RWPE1 (cell line): Measurements from ENCODE around the gene PTPN5.

Experiments used
- CTCF ChIA-PET: fragments of 350-600 bp; sonication (Branson Sonifier 250); formaldehyde crosslinking; extraction: SDS; loops from one replicate; lab custom pipeline; 2021; lab: Yijun Ruan, JAX
- POLR2A ChIA-PET: fragments of 400-600 bp; formaldehyde crosslinking; extraction: SDS; loops from one replicate; lab custom pipeline; 2020; ENCODE audit warnings: antibody characterized with exemption; ENCODE audit not compliant: low non-redundant PET; lab: Yijun Ruan, JAX
- DNase-seq: peaks from one replicate; pipeline ENCODE4 v3.0.0; 2012; ENCODE audit warnings: low spot score
- H3K27ac ChIP-seq: fragments of 450-650 bp; 2 replicates; pipeline ENCODE4 v1.5.1; 2017
- CTCF ChIP-seq: fragments of 450-650 bp; conservative IDR thresholded peaks from 2 replicates; pipeline ENCODE4 v1.5.1; 2017; ENCODE audit warnings: low read depth, mild to moderate bottlenecking

PTPN5 gene

GRCh38 chr11:18713646-18714442, 77.8 kb downstream of the PTPN5 start:
- POLR2A ChIA-PET: no interaction called here
- CTCF ChIA-PET: interaction anchor here (0.6 to 1.5 kb wide), 3 partner anchors 8 to 18 kb away, joined by 3 to 4 read pairs (median 3); no protein-coding TSS in a partner anchor
- TF ChIP-seq CTCF: no peak
- no peak for DNase-seq
- H3K27ac ChIP-seq: no peak overlapping the region

GRCh38 chr11:18710545-18710944, 81.1 kb downstream of the PTPN5 start:
- no peak for DNase-seq
- no peak for TF ChIP-seq CTCF
- H3K27ac ChIP-seq: no peak overlapping the region
- ChIA-PET POLR2A (no interaction called here), CTCF (no interaction called here)

GRCh38 chr11:18709414-18709813, 82.2 kb downstream of the PTPN5 start:
- CTCF ChIA-PET: no interaction called here
- no peak for DNase-seq
- no peak for TF ChIP-seq CTCF
- no peak overlapping the region for H3K27ac ChIP-seq
- POLR2A ChIA-PET: no interaction called here

GRCh38 chr11:18707811-18708340, 83.7 kb downstream of the PTPN5 start:
- H3K27ac ChIP-seq: no peak overlapping the region
- no peak for TF ChIP-seq CTCF
- ChIA-PET POLR2A (no interaction called here), CTCF (interaction anchor here (1.4 kb wide), 1 partner anchor 537 kb away, joined by 3 read pairs; no protein-coding TSS in a partner anchor)
- no peak for DNase-seq

GRCh38 chr11:18706330-18707243, 85.0 kb downstream of the PTPN5 start:
- no peak for TF ChIP-seq CTCF
- ChIA-PET POLR2A (no interaction called here), CTCF (no interaction called here)
- H3K27ac ChIP-seq: no peak overlapping the region
- DNase-seq: no peak

GRCh38 chr11:18705651-18706281, 85.8 kb downstream of the PTPN5 start:
- ChIA-PET CTCF (no interaction called here), POLR2A (no interaction called here)
- H3K27ac ChIP-seq: no peak overlapping the region
- TF ChIP-seq CTCF: no peak
- DNase-seq: no peak
